Measurements from ENCODE around the gene TMEM134. TPM values are rescaled to one million over a fixed set of nuclear protein-coding genes. Genes with fewer than 3 reads are reported as not detected.

The TMEM134 gene
- total RNA-seq, 1 donor from 2014 or later: 13.1 TPM

DNA sequence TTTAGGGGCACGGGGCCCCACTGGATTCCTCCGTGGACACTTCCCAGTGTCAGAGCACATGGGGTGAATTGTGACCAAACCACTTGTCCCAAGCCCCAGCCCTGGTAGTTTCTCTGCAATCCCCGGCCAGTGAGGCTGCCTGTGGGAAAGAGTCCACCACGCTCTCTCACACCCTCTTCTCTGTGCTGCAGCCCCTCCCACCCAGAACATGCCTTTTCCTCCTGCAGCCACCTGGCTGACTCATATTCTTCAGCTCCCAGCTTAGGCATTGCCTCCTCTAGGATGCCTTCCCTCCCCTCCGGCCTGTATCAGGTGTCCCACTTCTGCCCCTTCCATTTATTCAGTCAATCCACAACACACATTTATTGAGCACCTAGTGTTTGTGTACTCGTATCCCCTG lies 46.2 kb downstream of the TMEM134 start:
- no peak for DNase-seq

DNA sequence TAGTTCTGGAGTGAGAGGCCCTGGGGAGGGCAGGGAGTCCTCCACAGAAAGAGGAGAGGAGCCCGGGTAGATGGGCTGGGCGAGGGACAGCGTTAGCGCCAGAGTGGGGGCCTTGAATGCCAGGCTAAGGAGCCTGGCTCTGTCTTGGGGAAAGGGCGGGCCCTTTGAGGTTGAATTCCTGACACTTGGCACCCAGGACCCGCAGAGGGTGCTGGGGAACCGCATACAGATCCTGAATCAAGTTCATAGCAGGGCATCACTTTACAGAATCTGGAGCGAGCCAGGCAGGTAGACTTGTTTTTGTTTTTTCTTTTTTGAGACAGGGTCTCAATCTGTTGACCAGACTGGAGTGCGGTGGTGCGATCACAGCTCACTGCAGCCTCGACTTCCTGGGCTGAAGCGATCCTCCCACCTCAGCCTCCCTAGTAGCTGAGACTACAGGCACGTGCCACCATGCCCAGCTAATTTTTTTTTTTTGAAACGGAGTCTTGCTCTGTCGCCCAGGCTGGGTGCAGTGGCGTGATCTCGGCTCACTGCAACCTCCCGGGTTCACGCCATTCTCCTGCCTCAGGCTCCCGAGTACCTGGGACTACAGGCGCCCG lies 47.5 kb downstream of the TMEM134 start:
- DNase-seq: no peak

DNA sequence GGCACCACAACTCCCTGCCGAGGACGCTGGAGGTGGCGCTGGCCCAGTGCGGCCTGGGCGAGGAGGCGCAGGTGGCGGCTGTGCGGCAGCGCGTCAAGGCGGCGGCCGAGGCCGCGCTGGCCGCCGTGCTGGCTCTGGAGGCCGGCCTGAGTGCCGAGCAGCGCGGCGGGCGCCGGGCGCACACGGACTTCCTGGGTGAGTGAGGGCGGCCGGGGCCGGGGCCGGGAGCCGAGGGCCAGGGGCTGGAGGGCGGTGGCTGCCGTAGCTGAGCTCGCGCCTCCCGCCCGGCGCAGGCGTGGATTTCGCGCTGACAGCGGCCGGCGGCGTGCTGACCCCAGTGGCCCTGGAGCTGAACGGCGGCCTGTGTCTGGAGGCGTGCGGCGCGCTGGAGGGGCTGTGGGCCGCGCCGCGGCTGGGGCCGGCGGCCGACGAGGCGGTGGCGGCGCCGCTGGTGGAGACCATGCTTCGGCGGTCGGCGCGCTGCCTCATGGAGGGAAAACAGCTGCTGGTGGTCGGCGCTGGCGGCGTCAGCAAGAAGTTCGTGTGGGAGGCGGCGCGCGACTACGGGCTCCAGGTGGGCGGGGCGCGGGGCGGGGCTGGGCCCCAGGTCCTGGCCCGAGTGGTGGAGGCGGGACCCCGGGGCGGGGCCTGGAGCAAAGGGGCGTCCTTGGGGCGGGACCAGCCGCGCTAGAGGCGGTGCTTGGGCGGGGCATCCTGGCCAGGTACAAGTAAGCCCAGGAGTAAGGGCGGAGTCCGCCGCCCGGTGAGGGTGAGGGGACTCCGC lies 48.2 kb downstream of the TMEM134 start:
- peak; percentile 90 for DNase-seq

GRCh38 chr11:67420147-67420645 lies 48.9 kb downstream of the TMEM134 start:
- DNase-seq: no peak

GRCh38 chr11:67419325-67420049 lies 49.6 kb downstream of the TMEM134 start:
- DNase-seq: no peak

DNA sequence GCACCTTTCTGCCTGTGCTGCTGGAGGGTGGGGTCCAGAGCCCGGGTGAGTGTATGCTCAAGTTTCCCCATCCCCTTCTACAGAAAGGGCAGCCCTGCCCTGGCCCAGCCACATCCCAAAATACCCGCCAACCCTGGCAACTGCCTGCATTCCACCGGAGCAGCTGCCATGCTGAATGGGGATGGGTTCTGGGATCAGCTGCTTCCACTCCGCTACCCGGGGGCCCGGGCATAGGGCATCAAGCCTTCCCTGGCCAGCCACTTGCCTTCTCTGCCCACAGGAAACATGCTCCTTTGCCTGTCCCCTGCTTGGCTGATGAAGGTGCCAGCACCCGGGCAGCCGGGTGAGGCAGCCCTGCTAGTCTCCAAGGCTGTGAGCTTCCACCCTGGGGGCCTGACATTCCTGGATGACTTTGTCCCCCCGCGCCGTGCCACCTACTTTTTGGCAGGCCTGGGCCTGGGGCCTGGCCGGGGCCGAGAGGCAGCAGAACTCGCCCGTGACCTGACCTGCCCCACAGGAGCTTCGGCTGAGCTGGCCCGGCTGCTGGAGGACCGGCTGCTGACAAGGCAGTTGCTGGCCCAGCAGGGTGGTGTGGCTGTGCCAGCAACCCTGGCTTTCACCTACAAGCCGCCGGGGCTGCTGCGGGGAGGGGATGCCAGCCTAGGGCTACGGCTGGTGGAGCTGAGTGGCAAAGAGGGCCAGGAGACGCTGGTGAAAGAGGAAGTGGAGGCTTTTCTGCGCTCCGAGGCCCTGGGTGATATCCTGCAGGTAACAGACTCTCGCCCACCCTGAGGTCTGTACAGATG lies 50.4 kb downstream of the TMEM134 start:
- DNase-seq: no peak

DNA sequence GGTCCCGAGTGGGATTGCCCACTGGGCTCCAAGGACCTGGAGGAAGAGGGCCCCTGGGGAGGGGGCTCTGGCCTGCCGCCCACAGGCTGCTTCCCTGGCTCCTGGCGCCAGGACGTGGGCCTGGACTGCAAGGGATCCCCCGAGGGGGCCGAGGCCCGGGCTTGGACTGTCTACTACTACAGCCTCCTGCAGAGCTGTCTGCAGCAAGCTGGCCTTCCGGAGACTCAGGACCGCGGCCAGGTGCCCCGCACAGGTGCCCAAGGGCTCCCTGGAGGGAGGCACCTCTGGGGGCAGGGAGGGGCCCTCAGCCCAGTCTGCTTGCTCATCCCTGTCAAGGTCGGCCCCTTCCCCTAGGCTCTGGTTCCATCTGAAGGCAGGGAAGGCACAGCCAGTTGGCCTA lies 51.6 kb downstream of the TMEM134 start:
- no peak for DNase-seq

DNA sequence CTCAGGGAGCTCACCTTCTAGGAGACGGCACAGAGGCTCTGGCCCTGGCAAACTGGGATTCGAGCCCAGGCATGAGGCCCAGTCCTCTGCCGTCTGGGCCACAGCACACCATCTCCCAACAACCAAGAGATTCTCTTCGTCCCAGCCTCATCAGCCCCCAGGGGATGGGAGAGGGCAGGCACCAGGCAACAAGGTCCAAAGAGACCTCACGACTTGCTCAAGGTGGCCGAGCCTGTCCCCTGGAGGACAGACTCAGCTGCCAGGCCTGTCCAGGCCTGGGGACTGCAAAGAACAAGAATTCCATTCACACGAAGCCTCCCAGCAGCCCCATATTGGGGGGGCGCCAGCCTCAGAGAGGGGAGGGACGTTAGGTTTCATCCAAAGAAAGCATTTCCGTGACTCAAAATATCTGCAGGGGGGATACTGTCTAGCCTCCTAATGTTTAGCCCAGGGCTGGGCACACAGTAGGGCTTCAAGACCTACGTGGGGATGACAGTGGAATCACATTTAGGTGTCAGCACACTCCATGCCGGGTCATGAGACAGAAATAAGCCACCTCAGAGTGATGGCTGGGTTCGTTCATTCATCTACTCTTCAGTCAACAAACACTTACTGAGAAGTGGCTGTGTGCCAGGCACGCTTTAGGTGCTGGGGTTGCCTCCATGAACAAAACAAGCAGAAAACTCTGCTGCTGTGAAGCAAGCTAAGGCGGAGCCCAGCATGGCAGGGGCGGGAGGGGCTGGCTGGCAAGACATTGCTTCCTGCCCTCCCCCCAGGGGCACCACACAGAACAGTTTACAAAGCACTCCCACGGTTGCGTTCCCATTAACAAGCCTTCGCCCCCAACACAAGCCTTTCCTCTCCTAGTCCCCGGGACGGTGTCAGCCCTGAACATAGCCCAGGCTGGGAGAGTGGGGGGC lies 52.4 kb downstream of the TMEM134 start:
- DNase-seq: no peak

- DNase-seq: no peak
These were observed 53.3 kb downstream of the TMEM134 start, which contains the start of gene CARNS1 for GRCh38 chr11:67415501-67416304. Gene CARNS1, plus strand, starts transcription at chr11:67415678. Its CDS starts 522 bp downstream, at chr11:67416200.

- DNase-seq: no peak
These were observed 55.7 kb downstream of the TMEM134 start for GRCh38 chr11:67413266-67413849.

DNA sequence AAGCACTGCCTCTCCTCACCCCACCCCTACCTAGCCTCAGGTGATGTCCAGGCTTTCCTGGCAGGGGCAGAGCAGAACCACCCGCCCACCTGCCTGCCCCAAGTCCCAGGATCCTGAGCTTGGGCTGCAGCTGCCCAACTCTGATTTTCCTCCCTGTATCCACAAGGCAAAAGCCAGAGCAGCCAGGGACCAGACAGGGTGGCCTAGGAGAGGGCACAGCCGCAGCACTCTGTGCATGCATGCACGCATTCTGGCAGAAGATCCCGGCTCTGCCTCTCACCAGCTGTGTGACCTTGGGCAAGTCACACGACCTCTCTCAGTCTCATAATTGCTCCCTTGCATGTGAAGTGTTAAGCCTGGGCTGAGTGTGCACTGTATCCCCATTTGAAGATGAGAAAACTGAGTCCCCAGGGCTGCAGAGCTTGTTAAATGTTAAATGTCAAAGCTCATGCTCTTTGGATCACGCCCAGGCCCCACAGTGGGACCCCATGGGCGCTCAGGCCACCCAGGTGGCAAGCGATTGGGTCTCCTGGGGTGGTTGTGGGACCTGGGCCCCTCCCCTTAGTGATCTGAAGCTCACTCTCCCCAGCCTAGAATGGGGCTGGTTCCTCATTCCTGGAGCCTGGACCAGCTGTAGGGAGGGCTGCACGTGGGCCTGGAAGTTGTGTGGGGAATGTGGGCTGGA lies 56.4 kb downstream of the TMEM134 start:
- DNase-seq: no peak

DNA sequence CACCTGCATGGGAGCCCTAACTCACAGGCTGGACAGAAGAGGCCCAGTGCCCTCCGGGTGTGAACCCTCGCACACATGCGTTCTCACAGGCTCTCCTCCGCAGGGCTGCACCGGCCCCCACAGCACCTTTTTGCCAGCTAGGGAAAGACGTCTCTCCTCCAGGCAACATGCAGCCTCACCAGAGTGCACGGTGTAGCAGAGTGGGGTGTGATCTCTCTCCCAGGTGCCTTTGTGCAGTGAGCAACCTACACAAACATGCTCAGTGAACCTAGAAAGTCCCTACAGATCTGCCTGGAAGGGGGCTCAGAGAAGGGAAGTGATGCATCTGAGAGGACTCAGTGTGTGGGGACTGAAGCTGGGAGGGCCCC lies 57.3 kb downstream of the TMEM134 start:
- no peak for DNase-seq

Small RNA genes lying within 50 kb of the gene (small RNA-seq; reads per million reads assigned to genes)
- not detected for gene MIR6752

Other genes with a start within 250 kb of the TMEM134 start
- gene GRK2, start 202.8 kb downstream of the TMEM134 start, total RNA-seq: 44.9 TPM
- gene ANKRD13D, start 179.9 kb downstream of the TMEM134 start, total RNA-seq: 49.4 TPM
- 2.0 TPM for gene SSH3, start 165.7 kb downstream of the TMEM134 start, total RNA-seq
- 3.6 TPM for gene POLD4, start 115.7 kb downstream of the TMEM134 start, total RNA-seq
- not detected for gene CLCF1, start 95.7 kb downstream of the TMEM134 start, total RNA-seq
- gene RAD9A, start 77.3 kb downstream of the TMEM134 start, total RNA-seq: 14.0 TPM
- 53.5 TPM for gene PPP1CA, start 67.4 kb downstream of the TMEM134 start, total RNA-seq
- 0.16 TPM for gene TBC1D10C, start 65.2 kb downstream of the TMEM134 start, total RNA-seq
- 0.16 TPM for gene CARNS1, start 53.6 kb downstream of the TMEM134 start, total RNA-seq
- gene RPS6KB2, start 40.8 kb downstream of the TMEM134 start, total RNA-seq: 13.1 TPM
- gene PTPRCAP, start 31.6 kb downstream of the TMEM134 start, total RNA-seq: not detected
- gene CORO1B, start 25.8 kb downstream of the TMEM134 start, total RNA-seq: 23.4 TPM
- gene GPR152, start 16.5 kb downstream of the TMEM134 start, total RNA-seq: not detected
- gene CABP4, start 13.9 kb downstream of the TMEM134 start, total RNA-seq: not detected
- gene AIP, start 13.8 kb upstream of the TMEM134 start, total RNA-seq: 66.8 TPM
- 34.0 TPM for gene PITPNM1, start 36.1 kb upstream of the TMEM134 start, total RNA-seq
- 4.7 TPM for gene CDK2AP2, start 38.9 kb upstream of the TMEM134 start, total RNA-seq
- not detected for gene CABP2, start 54.2 kb upstream of the TMEM134 start, total RNA-seq
- 200 TPM for gene GSTP1, start 114.6 kb upstream of the TMEM134 start, total RNA-seq
- gene NDUFV1, start 137.7 kb upstream of the TMEM134 start, total RNA-seq: 129 TPM
- 0.62 TPM for gene NUDT8, start 160.7 kb upstream of the TMEM134 start, total RNA-seq
- not detected for gene TBX10, start 170.5 kb upstream of the TMEM134 start, total RNA-seq
- 0.47 TPM for gene ACY3, start 181.5 kb upstream of the TMEM134 start, total RNA-seq
- not detected for gene ALDH3B2, start 205.4 kb upstream of the TMEM134 start, total RNA-seq

Data from occipital lobe (tissue), 3 donors.